ENCODE data around the gene KRTAP10-2.

- TF ChIP-seq CTCF (conservative IDR thresholded peaks at IDR 0.05 in 1 of 2, IDR thresholded peaks at IDR 0.05 in 1 of 2; ENCODE audit: low read depth in 1 of 2, low read length in 2 of 2) = no peak
- TF ChIP-seq EZH2 (IDR thresholded peaks at IDR 0.05; ENCODE audit: low read length, missing control alignments) = no peak
Observed at GRCh38 chr21:44516828-44517174, 34.5 kb downstream of the KRTAP10-2 start.

All from fibroblast of lung (primary cell).